ENCODE measurements around the gene IRGQ.
A peak's percentile ranks its signal among the peaks of the same experiment; 100 is the strongest.
"Not testable (repeated sequence)": the region's sequence is repeated elsewhere in the genome, so short reads cannot be mapped to it uniquely, and the experiment has no call there.

IRGQ gene

GRCh38 chr19:43594710-43595604 lies 977 bp downstream of the IRGQ start:
- peak overlapping the region; percentile 99 for H3K27ac Mint-ChIP-seq
- H3K4me3 Mint-ChIP-seq: peak overlapping the region; percentile 99
- H3K27me3 Mint-ChIP-seq: no peaks in the 10 kb centered on the region
- peaks cover 16% of the 10 kb centered on the region for H3K36me3 Mint-ChIP-seq
- H3K4me1 Mint-ChIP-seq: peaks cover 43% of the 10 kb centered on the region
- no peaks in the 10 kb centered on the region for H3K9me3 Mint-ChIP-seq

GRCh38 chr19:43594081-43594697 lies 1.7 kb downstream of the IRGQ start:
- H3K9me3 Mint-ChIP-seq: no peaks in the 10 kb centered on the region
- no peaks in the 10 kb centered on the region for H3K27me3 Mint-ChIP-seq
- H3K27ac Mint-ChIP-seq: peak overlapping the region; percentile 52
- peaks cover 16% of the 10 kb centered on the region for H3K36me3 Mint-ChIP-seq
- H3K4me1 Mint-ChIP-seq: peaks cover 49% of the 10 kb centered on the region
- H3K4me3 Mint-ChIP-seq: peak overlapping the region; percentile 99

DNA sequence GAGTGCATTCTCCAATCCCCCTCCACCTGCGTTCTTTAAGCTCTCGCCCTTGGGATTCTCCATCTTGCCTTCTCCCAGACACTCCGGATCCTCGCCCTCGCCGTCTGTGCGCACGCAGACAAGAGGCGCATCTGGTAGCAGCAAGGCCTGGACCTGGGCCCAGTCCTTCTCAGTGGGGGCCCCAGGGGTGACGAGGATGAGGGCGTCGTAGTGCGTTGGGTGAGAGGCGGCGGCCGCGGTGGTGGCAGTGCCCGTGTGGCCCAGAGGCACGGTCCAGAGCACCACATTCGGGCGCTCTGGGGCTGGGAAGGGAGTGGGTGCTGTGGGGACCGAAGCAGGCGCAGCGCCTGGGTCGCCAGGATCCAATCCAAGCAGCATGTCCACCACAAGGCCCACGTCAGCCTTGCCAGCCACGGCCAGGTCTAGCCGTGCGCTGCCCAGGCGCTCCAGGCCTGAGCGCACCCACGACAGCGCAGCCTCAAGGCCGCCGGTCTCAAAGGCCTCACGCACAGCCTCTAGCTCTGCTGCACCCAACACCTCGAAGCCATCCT lies 3.1 kb downstream of the IRGQ start:
- H3K27ac Mint-ChIP-seq: peak overlapping the region; percentile 68
- peak overlapping the region; percentile 65 for H3K4me3 Mint-ChIP-seq
- no peaks in the 10 kb centered on the region for H3K9me3 Mint-ChIP-seq
- H3K4me1 Mint-ChIP-seq: peaks cover 41% of the 10 kb centered on the region
- no peaks in the 10 kb centered on the region for H3K27me3 Mint-ChIP-seq
- peaks cover 17% of the 10 kb centered on the region for H3K36me3 Mint-ChIP-seq

DNA sequence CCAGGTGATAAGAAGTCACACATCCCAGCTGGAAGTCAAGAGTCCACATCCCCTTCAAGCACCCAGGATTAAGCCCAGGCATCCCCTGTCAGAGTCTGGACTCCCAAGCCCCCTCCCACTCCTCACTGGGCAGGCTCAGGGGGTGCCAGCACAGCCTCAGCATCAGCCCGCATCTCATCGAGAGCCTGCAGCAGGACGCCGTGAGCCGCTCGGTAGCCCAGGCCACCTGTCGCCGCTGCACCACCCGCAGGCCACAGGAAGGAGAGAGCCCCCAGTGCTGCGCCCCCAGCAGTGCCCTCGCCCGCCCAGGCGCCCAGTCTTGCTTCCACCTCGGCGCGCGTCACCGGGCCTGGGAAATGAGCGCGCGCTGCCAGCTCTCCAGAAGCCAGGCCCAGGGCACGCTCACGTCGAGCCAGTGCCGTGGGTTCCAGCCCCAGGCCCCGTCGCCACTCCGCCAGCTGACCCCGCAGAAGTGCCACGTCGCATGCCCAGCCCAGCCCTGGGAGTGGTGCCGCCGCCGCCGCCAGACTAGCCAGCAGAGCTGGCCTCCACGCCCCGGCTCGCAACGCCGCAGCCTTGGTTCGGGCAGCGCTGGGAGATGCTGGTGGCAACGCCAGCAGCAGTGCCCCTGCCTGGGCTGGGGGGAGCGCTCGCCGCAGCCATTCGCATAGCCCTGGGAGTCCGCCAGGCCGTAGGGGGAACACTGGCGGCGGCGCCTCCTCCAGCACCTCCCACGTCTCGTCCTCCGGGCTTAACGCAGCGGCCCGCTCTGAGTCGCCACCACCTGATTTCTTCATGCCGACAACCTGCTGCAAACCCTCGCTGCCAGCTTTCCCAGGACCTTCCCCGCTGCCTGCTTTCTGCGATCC lies 3.8 kb downstream of the IRGQ start:
- Mint-ChIP-seq H3K4me1 (peaks cover 33% of the 10 kb centered on the region), H3K4me3 (no peak overlapping the region), H3K36me3 (peaks cover 17% of the 10 kb centered on the region), H3K9me3 (no peaks in the 10 kb centered on the region), H3K27me3 (no peaks in the 10 kb centered on the region), H3K27ac (peak overlapping the region; percentile 35)

DNA sequence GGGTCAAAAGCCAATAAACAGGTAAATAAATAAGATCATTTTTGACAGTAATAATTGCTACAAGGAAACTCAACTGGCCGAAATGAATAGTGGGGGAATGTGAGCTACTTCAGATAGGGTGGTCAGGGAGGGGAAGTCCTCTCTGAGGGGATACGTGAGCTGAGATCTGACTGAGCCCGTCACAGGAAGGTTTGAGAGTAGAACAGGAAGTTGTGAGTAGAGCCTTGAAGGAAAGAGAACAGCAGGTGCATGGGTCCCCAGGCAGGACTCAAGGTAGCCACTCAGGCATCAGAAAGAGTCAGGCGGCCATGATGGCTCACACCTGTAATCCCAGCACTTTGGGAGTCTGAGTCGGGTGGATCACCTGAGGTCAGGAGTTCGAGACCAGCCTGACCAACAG lies 6.3 kb downstream of the IRGQ start:
- Mint-ChIP-seq H3K27ac (peak overlapping the region; percentile 86), H3K4me1 (peaks cover 22% of the 10 kb centered on the region)

DNA sequence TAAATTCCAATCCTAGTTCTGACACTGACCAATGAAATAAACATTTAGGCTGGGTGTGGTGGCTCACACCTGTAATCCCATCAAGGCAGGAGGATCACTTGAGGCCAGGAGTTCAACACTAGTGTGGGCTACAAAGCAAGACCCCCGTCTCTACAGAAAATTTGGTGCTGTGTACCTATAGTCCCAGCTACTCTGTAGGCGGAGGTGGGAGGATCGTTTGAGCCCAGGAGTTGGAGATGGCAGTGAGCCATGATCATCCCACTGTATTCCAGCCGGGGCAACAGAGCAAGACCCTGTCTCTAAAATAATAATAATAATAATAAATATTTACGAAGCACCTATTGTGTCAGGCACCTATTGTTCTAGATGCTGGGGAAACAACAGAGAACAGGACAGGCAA lies 6.7 kb downstream of the IRGQ start:
- no peaks in the 10 kb centered on the region for H3K9me3 Mint-ChIP-seq
- H3K27ac Mint-ChIP-seq: peak overlapping the region; percentile 86
- peaks cover 22% of the 10 kb centered on the region for H3K4me1 Mint-ChIP-seq

More for the DNA sequence above, 6.3 kb downstream of the IRGQ start:
- no peak overlapping the region for H3K4me3 Mint-ChIP-seq
- no peaks in the 10 kb centered on the region for H3K9me3 Mint-ChIP-seq
- peaks cover 17% of the 10 kb centered on the region for H3K36me3 Mint-ChIP-seq
- no peaks in the 10 kb centered on the region for H3K27me3 Mint-ChIP-seq

GRCh38 chr19:43587029-43587428 lies 8.9 kb downstream of the IRGQ start:
- peaks cover 13% of the 10 kb centered on the region for H3K4me1 Mint-ChIP-seq
- H3K36me3 Mint-ChIP-seq: not testable (repeated sequence)

More for the DNA sequence above, 6.7 kb downstream of the IRGQ start:
- no peaks in the 10 kb centered on the region for H3K27me3 Mint-ChIP-seq
- peaks cover 17% of the 10 kb centered on the region for H3K36me3 Mint-ChIP-seq
- no peak overlapping the region for H3K4me3 Mint-ChIP-seq

GRCh38 chr19:43586346-43586745 lies 9.6 kb downstream of the IRGQ start:
- H3K9me3 Mint-ChIP-seq: no peaks in the 10 kb centered on the region
- peaks cover 13% of the 10 kb centered on the region for H3K4me1 Mint-ChIP-seq
- H3K4me3 Mint-ChIP-seq: no peak overlapping the region
- H3K27ac Mint-ChIP-seq: no peak overlapping the region
- no peaks in the 10 kb centered on the region for H3K27me3 Mint-ChIP-seq
- H3K36me3 Mint-ChIP-seq: peaks cover 9% of the 10 kb centered on the region

More at GRCh38 chr19:43587029-43587428, 8.9 kb downstream of the IRGQ start:
- not testable (repeated sequence) for H3K9me3 Mint-ChIP-seq, H3K4me3 Mint-ChIP-seq, H3K27me3 Mint-ChIP-seq, H3K27ac Mint-ChIP-seq

- Mint-ChIP-seq H3K36me3 (peaks cover 2% of the 10 kb centered on the region), H3K27ac (no peak overlapping the region), H3K4me3 (no peak overlapping the region), H3K4me1 (peaks cover 10% of the 10 kb centered on the region), H3K9me3 (no peaks in the 10 kb centered on the region), H3K27me3 (no peaks in the 10 kb centered on the region)
Observed at GRCh38 chr19:43584484-43584883, 11.4 kb downstream of the IRGQ start.

- H3K36me3 Mint-ChIP-seq: no peaks in the 10 kb centered on the region
- H3K27me3 Mint-ChIP-seq: no peaks in the 10 kb centered on the region
- no peak overlapping the region for H3K27ac Mint-ChIP-seq
- H3K4me3 Mint-ChIP-seq: no peak overlapping the region
- peaks cover 9% of the 10 kb centered on the region for H3K4me1 Mint-ChIP-seq
- H3K9me3 Mint-ChIP-seq: no peaks in the 10 kb centered on the region
Observed at GRCh38 chr19:43582495-43582894, 13.4 kb downstream of the IRGQ start.

DNA sequence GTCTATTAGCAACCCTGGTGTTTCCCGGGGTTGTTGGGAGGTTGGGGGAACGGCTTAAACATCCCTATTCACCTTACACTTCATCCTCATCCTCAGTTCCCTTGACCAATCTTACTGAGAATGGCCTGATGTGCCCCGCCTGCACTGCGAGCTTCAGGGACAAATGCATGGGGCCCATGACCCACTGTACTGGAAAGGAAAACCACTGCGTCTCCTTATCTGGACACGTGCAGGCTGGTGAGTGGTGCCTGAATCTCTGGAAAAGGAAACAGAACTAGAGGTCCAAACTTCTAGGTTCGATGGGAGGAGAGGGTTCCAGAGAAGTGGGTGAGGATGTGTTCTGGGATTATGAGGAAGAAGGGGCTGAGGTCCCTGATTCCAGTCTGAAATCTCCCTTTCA lies 14.5 kb downstream of the IRGQ start:
- Mint-ChIP-seq H3K4me1 (peaks cover 9% of the 10 kb centered on the region), H3K27me3 (no peaks in the 10 kb centered on the region), H3K36me3 (no peaks in the 10 kb centered on the region), H3K27ac (no peak overlapping the region), H3K9me3 (no peaks in the 10 kb centered on the region), H3K4me3 (no peak overlapping the region)

GRCh38 chr19:43578787-43579186 lies 17.1 kb downstream of the IRGQ start:
- peaks cover 22% of the 10 kb centered on the region for H3K4me1 Mint-ChIP-seq
- H3K27ac Mint-ChIP-seq: peak overlapping the region; percentile 73

DNA sequence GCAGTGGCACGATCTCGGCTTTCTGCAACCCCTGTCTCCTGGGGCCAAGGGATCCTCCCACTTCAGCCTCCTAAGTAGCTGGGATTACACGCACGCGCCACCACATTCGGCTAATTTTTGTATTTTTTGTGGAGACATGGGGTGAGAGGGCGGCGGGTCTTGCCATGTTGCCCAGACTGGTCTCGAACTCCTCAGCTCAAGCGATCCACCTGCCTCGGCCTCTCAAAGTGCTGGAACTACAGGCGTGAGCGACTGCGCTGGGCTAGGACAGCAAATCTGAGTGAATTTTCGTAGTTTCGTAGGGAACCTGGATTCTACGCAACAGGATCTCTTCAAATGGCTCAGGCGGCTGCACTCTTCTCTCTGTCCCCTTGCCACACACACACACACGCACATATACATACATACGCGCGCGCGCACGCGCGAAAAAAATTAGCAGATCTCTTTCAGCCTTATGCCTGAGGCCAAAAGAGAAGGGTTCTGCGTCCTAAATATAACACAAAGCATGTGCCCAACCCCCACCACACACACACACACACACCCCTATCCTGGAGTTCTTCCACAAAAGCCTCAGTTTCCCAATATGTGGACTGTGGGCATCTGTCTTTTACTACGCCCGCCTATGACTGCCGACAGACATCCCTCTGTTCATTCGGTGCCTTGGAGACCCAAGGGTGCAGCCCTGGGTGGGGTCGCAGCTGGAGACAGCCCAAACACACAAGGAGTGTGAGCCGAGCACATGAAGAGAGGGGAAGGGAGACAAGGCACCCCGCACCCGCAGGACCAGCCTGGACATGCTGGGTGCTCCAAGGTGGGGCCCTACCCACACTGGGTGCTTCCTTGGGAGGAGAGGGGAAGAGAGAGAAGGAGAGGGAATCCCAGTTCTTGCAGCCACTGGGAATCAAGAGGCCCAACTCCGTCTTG lies 19.7 kb downstream of the IRGQ start:
- Mint-ChIP-seq H3K27ac (peak overlapping the region; percentile 77), H3K27me3 (no peaks in the 10 kb centered on the region), H3K9me3 (no peaks in the 10 kb centered on the region), H3K4me3 (peak overlapping the region; percentile 79), H3K4me1 (peaks cover 38% of the 10 kb centered on the region), H3K36me3 (no peaks in the 10 kb centered on the region)

More at GRCh38 chr19:43578787-43579186, 17.1 kb downstream of the IRGQ start:
- H3K4me3 Mint-ChIP-seq: peak overlapping the region; percentile 1
- no peaks in the 10 kb centered on the region for H3K27me3 Mint-ChIP-seq
- no peaks in the 10 kb centered on the region for H3K9me3 Mint-ChIP-seq
- H3K36me3 Mint-ChIP-seq: no peaks in the 10 kb centered on the region

DNA sequence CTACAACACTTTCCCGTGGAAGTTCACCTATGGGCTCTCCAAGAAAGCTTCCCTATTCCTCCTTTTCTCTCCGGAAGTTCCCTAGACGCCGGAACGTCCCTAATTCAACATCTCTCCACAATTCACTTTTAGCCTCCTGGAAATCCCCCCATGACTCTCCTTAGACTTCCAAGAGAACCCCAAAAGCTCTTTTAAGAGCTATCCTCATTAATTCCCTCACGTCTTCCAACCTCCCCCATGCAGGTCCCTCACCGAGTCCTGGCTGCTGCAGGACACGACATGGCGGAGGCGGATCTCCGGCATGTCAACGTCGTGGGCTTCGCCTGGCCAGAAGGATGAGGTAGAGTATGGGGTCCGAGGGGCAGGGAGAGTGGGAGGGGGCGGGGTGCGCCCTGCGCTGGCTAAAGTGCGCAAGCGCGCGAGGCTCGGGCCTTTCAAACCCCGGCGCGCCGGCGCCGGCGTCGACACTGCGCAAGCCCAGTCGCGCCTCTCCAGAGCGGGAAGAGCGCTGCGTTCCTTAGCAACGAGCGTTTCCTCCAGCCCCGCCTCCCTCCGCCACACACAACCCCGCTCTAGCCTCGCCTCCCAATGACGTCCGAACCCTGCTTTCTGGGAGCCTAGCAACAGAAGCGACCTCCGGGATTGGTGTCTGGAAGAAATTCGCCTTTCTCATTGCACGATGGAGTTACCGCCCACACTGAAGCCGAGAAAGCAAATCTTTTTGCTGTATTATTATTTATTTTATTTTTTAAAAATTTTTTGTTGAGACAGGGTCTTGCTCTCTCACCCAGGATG lies 20.6 kb downstream of the IRGQ start, which contains the start of the genes PINLYP and XRCC1:
PINLYP (plus strand) TSS at position 646 of the 795 bp plus-strand sequence. CDS start 1,391 bp downstream, outside the sequence.
XRCC1 (minus strand) TSS at position 372 of the 795 bp plus-strand sequence; CDS start at position 303, 69 bp downstream.
- Mint-ChIP-seq H3K4me1 (peaks cover 44% of the 10 kb centered on the region), H3K27ac (peak within 1 kb of the TSS; percentile 90), H3K9me3 (no peaks in the 10 kb centered on the region), H3K4me3 (peak within 1 kb of the TSS; percentile 95), H3K36me3 (no peaks in the 10 kb centered on the region), H3K27me3 (no peaks in the 10 kb centered on the region)
